Stimulated activated CD8-positive, alpha-beta memory T cell treated with anti-CD3 and anti-CD28 coated beads, Interleukin-4, amount 100 ng/mL, for 24 hours (primary cell): ENCODE measurements around the gene MINDY2.
"Not testable (repeated sequence)": the region's sequence is repeated elsewhere in the genome, so short reads cannot be mapped to it uniquely, and the experiment has no call there.

ENCODE experiments used
- DNase-seq: peaks from one replicate; pipeline ENCODE4 v3.0.0-alpha.2; 2020; ENCODE audit warnings: low read depth

MINDY2 gene

DNA sequence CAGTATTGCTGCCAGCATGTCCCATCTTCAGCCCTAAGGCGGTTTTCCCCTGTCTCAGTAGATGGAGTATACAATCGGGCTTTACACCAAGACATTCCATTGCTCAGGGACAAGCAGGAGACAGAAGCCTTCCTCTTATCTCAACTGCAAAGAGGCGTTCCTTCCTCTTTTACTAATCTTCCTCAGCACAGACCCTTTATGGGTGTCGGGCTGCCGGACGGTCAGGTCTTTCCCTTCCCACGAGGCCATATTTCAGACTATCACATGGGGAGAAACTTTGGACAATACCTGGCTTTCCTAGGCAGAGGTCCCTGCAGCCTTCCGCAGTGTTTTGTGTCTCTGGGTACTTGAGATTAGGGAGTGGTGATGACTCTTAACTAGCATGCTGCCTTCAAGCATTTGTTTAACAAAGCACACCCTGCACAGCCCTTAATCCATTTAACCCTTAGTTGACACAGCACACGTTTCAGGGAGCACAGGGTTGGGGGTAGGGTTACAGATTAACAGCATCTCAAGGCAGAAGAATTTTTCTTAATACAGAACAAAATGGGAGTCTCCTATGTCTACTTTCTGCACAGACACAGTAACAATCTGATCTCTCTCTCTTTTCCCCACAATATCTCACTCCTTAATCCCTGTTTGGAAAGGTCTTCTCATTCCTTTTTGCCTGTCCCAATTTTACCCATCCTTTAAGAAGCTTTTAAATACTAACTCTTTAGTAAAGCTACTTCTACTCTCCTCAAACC, 62.8 kb downstream of the MINDY2 start:
- DNase-seq = not testable (repeated sequence)

DNA sequence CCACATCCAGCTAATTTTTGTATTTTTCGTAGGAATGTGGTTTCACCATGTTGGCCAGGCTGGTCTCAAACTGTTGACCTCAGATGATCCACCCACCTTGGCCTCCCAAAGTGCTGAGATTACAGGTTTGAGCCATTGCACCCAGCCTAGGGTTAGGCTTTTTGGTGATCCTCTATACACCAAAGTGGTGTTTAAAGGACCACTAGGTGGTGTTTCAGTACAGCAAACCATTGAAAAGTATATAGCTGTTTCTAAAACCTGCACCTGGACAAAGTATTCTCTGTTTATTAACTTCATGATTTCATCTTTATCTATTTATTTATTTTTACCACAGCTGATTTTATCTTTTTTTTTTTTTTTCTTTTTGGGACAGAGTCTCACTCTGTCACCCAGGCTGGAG, 68.4 kb downstream of the MINDY2 start:
- DNase-seq = no peak

DNA sequence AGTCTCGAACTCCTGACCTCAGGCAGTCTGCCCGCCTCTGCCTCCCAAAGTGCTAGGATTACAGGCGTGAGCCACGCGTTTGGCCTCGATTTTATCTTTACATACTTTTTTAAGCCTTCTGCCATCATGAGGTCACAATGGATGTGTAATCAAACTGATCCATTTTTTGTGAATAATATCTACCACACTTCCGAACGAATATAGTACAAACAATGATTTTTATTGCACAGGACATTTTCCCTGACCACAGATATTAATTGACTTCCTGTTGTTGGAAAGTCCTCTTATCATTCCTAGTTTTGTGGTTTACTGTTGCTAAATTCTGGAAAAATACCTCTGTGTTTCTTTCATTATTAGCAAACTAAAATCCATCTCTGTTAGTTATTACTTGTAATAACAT, 68.9 kb downstream of the MINDY2 start:
- DNase-seq = no peak

DNA sequence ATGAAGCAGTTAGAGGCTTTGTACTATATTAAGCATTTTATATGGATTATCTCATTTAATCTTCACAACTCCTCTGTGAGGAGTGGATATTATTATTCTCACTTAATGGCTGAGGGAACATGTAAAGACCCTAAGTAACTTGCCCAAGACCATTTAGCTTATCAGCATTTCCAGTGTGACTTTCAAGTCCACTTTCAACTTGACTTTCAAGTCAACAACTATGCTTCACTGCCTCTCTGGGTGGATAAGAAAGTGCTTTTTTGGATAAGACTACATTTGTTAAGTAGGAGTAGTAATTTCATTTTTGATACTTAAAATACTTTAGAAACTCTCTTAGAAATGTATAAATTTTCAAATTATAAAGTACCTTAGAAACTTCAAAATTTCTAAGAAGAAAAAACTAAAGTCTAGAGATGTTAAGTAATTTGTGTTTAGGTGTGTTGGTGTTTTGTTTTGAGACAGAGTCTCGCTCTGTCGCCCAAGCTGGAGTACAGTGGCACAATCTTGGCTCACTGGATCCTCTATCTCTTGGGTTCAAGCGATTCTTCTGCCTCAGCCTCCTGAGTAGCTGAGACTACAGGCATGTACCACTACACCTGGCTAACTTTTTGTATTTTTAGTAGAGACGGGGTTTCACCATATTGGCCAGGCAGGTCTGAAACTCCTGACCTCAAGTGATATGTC, 71.8 kb downstream of the MINDY2 start:
- no peak for DNase-seq

DNA sequence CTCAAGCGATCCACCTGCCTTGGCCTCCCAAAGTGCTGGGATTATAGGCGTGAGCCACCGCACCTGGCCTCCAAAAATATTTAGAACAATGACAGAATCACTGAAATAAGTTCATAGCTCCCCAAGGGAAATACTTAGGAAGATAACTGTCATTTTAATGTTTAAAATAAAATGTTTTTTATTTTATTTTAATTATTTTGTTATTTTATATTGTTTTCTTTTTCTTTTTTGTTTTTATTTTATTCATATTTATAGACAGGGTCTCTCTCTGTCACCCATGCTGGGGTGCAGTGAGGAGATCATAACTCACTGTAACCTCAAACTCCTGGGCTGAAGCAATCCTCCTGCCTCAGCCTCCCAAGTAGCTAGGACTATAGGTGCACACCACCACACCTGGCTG, 80.1 kb downstream of the MINDY2 start:
- DNase-seq = not testable (repeated sequence)

DNA sequence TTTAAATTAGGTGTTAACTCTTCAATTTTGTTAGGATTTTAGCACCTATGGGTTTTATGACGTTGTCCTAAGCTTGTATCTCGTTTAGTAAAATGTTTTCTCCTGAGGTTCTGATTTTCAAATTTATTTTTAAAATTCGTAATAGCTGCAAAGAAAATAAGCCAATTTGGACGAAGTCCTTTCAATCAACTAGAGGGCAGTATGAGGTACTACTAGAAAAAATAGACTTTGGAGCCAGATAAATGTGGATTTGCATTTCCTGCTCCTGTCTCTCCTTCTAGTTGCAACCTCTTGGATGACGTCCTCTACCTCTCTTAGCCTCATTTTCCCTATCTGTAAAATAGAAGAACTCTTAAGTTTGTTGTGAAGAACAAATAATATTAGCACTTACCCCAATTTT, 81.2 kb downstream of the MINDY2 start:
- no peak for DNase-seq

DNA sequence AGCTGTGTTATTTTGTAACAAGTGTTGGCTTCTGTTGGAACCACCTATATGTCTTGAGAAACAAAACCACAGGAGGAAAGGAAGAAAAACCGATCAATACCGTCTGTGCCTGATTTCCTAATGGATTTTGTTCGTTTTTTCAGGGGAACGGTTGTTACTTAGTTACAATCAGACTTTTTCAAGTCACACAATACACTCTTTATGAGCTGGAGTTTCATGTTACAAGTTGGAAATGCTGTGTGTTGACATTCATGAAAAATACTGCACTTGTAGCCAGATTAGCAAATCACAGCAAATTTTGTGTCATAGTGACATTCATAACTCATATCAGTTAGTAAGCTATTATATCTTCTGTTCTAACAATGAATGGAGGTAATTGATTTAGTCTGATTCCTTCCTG, 83.5 kb downstream of the MINDY2 start:
- DNase-seq = no peak

DNA sequence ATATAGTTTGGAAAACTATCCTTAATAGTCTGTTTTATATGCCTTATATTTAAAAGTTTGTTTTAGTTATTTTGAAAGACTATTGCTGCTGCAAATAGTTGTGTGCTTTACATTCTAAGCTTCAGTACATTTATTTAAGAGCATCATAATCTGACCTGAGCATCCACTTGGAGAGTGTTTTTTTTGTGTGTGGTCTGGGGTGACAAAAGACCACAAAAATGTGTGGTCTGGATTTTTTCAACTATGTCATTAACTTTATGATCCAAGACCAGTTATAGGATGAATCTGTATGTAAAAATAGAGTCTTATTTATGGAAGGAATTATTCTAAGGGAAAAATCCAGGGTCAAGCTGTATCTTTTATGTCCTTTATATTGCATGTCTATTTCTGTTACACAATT, 85.0 kb downstream of the MINDY2 start:
- no peak for DNase-seq

DNA sequence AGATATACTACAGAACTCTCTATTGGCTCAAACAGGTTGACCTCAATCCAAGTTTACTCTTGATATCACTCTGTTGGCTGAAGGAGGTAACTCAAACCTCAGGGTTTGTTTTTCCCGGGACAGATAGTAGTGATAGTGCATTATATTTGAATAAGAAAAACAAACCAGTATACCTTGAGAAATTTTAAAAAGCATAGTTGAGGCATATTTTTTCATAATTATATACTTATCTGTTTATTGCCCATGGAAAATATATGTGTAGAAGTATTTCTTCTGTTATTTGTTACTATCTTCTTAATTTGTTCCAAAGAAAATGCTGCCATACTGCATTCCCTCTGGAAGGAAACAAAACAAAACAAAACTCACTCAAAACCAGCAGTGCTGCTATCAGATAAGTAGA, 85.5 kb downstream of the MINDY2 start:
- DNase-seq = not testable (repeated sequence)

DNA sequence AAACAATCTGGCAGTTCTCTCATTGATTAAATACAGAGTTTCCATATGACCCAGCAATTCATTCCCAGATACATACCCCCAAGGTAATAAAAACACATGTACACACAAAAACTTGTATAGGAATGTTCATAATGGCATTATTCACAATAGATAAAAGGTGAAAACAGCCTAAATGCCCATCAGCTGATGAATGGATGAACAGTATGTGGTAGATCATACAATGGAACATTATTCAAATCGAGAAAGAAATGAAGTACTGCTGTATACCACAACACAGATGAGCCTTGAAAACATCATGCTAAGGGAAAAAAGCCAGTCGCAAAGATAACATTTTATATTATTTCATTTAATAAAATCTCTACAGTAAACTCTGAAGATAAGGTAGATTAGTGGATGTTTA, 91.2 kb downstream of the MINDY2 start:
- no peak for DNase-seq

DNA sequence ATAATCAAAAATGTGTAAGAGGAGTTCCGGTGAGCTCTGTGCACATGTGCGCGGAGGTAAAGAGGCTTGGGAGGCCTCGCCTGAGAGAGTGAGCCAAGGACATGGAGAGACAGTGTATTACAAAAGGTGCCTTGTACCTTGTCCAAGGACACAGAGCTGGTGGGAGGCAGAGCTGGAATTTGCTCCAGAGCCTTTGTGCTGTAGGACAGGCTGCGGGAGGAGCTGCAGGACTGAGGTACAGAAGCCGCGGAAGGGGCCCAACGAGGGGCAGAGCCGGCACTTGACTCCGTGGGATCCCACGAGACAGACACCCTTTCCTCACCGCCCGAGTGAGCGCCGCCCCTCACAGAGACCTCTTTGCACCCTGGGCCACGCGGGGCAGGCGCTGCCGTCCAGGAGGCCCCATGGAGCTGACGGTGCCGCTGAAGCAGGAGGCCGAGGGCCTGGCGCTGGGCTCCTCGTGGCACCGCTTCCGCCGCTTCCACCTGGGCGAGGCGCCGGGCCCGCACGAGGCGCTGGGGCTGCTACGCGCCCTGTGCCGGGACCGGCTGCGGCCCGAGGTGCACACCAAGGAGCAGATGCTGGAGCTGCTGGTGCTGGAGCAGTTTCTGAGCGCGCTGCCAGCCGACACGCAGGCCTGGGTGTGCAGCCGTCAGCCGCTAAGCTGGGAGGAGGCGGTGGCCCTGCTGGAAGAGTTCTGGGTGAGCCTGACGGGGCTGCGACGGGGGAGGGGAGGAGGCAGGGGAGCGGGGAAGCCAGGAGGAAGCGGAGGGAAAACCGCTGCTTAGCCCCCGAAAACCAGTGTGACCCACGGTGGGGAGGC, 93.7 kb downstream of the MINDY2 start:
- DNase-seq = no peak

DNA sequence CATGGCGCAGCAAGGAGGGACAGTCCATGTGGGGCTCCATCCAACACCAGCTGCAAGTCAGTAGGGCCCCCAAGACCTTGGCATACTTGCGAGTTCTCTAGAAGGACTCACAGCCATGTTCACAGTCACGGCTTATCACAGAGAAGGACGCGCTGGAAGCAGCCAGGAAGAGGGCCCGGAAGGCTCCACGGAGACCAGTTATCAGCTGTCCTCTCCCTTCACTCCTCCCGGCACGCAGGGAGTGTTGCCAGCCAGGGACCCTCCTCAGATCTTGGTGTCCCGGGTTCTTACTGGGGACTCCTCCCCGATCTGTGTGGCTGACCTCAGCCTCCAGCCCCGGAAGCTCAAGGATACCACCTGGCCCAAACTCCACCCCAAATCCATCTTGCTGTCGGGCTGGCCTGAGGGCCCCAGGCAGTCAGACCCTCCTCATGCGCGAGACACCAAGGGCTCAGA, 94.4 kb downstream of the MINDY2 start:
- DNase-seq = no peak

DNA sequence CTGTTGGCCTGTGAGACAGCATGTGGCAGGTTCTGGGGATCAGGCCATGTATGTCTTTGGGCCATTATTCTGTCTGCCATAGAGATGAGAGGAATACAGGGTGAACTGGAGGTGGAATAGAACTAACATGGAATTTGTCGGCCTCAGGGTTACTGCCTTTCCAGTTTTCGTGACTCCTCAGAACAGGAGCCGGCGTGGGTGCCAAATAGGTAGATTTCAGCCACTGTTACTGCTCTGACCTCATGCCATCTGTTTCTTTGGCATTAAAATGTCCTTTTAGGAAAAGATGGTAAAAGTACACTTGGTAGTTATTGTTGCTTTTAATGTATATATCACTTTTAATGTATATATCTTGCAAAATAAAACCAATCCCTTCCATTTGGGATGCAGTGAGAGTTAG, 96.8 kb downstream of the MINDY2 start:
- DNase-seq = no peak

DNA sequence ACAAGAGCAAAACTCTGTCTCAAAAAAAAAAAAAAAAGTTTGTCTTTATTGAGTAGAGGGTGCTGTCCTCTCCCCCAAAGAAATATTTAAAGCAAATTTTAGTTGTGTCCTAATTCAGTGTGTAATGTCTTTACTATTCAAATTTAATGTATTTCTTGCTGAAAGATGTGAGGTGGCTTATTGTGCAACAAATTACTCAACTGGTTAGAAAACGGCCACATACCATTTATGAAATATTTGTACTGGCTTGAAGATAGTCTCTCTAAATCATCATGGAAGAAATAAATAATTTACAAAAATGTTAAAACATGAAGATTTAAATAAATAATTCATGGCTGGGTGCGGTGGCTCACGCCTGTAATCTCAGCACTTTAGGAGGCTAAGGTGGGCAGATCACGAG, 99.3 kb downstream of the MINDY2 start:
- DNase-seq = no peak

DNA sequence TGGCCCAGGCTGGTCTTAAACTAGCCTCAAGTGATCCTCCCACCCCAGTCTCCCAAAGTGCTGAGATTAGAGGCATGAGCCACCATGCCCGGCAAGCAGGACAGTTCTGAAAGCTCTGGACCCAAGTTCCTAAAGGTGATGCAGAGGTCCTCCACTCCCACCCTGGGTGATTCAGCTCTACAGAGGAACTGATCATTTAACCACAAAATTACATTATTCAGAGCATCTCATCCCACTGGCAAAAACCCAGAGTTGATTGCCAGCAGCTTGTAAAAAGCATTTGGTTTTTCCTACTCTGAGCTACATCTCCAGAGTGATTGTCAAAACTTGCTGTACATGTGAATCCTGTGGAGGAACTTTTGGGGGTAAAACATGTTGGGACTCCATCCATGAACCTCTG, 102.2 kb downstream of the MINDY2 start:
- no peak for DNase-seq

DNA sequence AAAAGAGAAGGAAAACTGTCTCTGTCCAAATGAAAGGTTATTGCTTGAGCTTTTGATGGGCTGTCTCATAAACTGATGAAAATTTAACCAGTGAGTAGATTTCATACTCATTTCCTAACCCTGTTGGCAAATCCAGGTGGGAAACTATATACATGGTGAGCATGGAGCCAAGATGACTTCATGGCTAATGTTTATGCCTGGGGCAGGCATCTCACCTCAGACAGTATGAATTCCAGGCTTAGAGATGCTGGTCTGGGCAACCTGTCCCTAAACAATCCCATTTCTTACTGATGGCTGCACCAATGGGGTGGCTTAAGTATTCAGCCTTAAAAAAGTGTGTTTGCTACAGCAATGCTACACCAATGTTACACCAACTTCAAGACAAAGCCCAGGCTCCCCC, 104.2 kb downstream of the MINDY2 start:
- DNase-seq = no peak

DNA sequence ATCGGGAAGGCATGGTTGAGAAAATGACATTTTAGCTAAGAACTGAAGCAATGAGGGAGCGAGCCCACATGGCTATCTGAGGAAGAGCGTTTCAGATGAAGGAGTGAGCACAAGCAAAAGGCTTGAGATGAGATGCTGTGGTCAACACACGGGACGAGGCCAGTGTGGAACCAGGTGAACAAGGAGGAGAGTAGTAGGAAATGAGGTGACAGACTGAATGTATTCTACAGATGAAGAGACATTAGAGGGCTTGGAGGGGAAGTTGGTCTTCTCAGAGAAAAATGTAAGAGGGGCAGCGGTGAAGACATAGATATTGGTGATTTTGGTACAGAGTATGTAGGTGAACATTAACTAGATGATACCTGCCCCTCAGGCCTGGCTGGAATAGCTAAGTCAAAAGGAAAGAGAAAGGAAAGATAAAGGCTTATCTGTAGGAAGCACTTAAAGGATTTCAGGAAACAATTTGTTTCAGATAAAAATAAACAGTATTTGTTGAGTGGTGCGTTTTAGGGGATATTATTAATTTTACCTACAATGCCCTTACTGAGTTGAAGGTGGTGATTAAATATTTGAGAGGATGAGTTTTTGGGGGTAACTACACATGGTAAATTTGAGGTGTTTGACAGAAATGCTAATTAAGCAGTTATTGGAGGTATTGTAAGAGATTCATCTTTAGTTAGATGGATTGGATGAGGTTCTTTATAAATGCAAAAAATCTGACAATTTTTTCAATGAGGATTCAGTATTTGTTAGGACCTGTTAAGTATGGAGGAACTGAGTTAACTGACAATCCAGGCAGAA, 105.4 kb downstream of the MINDY2 start:
- DNase-seq = no peak

DNA sequence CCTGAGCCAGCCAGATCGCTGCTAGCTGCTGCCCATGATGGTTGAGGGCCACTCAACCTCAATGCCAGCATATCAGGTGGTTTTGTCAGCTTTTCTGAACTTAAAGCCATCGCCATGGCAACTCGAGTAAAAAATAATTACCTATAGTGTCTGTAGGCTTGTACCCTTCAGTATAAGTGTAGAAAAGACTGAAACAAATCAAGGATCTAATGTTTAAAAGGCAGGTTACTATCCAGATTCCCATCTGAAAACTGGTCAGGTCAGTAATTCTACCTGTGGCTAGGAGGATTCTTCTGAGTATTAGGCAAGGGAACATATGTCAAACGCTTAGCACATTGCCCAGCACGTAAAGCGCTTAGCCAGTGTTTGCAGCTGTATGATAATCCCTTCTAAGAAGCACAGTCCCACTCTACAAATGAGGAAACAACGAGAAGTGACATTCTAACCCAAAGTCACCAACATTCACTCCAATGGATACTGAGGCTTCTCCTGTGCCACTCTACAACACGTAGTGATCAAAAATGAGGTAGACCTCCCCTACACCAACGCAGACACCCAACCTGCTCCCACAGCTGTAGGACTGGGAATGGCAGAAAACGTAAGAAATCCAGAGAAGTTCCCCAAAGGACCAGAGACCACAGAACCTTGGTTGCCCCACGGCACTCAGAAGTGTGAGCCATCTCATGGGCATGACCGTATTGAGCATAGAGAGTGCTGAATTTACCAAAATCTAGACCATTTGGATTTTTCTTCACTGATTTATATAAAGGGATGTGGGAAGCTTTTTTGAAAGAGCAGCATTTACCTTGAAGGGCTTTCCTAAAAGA, 107.1 kb downstream of the MINDY2 start:
- DNase-seq = no peak

DNA sequence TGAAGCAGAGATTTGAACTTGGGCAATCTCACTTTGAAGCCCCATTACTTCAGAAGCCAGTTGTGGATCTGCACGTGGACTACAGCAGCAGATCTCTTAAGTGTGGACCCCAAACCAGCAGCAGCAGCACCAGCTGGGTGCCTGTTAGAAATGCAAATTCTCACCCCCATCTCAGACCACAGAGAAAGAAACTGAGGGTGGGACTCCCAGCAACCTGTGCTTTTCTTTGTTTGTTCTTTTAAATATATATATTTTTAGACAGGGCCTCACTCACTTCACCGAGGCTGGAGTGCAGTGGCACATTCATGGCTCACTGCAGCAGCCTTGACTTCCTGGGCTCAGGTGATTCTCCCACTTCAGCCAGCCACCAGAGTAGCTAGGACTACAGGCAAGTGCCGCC, 109.2 kb downstream of the MINDY2 start:
- DNase-seq = no peak

DNA sequence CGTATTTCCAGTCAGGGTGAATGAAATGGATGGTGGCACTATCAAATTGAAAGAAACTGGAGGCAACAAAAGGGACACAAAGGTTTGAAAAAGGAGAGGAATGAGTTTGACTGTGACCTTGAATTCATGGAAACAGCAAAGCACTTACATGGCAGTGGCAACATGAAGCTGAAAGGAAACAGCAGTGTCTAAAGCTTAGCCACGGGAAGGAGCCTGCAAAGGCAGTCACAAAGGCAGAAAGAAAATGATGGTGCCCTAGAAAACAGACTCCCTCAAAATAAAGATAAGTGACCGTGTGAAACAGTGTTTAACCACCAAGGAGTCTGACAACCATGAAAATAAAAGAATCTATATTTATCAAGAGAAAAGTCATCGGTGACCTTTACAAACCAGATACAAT, 111.1 kb downstream of the MINDY2 start:
- DNase-seq = no peak

DNA sequence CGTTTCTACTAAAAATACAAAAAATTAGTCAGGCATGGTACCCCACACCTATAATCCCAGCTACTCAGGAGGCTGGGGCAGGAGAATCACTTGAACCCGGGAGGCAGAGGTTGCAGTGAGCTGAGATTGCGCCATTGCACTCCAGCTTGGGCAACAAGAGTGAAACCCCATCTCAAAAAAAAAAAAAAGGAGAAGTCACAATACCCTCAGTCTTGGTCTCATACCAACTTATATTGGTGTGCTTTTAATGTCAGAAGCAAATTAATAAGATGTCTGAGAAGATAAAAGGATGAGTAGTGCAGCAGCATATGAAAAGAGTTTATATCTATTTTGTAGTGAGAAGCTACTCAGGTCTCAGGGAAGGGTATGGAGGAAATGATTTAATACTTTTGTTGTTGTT, 112.8 kb downstream of the MINDY2 start:
- not testable (repeated sequence) for DNase-seq
